HT1080 (cell line): ENCODE results near the gene PNMT. TPM values are rescaled to one million over a fixed set of nuclear protein-coding genes. Genes with fewer than 3 reads are reported as not detected.

ENCODE experiments used
- DNase-seq: peaks from one replicate; pipeline ENCODE4 v3.0.0-alpha.2; 2015; ENCODE audit warnings: low read depth
- polyA plus RNA-seq, 2 experiments: library from polyadenylated mRNA; depleted of rRNA; stranded (reverse); fragments of >200 nt; gene quantifications; 2 replicates each; pipeline ENCODE4 v1.2.3, GENCODE V29; 2015
- total RNA-seq: library from RNA; depleted of rRNA; stranded (reverse); fragments of >200 nt; shearing (Covaris generic); gene quantifications from 2 replicates; pipeline ENCODE4 v1.2.3, GENCODE V29; 2014; rRNA removed

The PNMT gene
- total RNA-seq: not detected in 2 replicates
- polyA plus RNA-seq (2015; cell fraction: cytosol; rRNA removed): not detected in 2 replicates
- polyA plus RNA-seq (2015; cell fraction: nucleus; rRNA removed): not detected in 2 replicates

- DNase-seq: no peak
Observed at GRCh38 chr17:39667945-39668924, at the start of gene PNMT. PNMT (plus strand) TSS chr17:39668453; CDS start chr17:39668476, 23 bp downstream.

- DNase-seq: no peak
Observed at GRCh38 chr17:39618956-39619785, 49.1 kb upstream of the PNMT start.

- no peak for DNase-seq
Observed at GRCh38 chr17:39619786-39620101, 48.5 kb upstream of the PNMT start.

GRCh38 chr17:39621523-39622379, 46.5 kb upstream of the PNMT start:
- peak; percentile 84 for DNase-seq

- peak; percentile 87 for DNase-seq
Observed at GRCh38 chr17:39622380-39623006, 45.8 kb upstream of the PNMT start.

GRCh38 chr17:39623356-39623950, 44.8 kb upstream of the PNMT start:
- DNase-seq: peak; percentile 66

GRCh38 chr17:39624313-39624712, 43.9 kb upstream of the PNMT start:
- no peak for DNase-seq

- DNase-seq: no peak
Observed at GRCh38 chr17:39625198-39625785, 43.0 kb upstream of the PNMT start.

GRCh38 chr17:39626171-39627046, 41.8 kb upstream of the PNMT start, which contains the start of gene PPP1R1B:
PPP1R1B (plus strand) TSS chr17:39626952; CDS start chr17:39627393, 441 bp downstream.
- DNase-seq: no peak

GRCh38 chr17:39627047-39627711, 41.1 kb upstream of the PNMT start:
- no peak for DNase-seq

GRCh38 chr17:39627712-39628516, 40.3 kb upstream of the PNMT start:
- no peak for DNase-seq

GRCh38 chr17:39628655-39629493, 39.4 kb upstream of the PNMT start:
- DNase-seq: no peak

- DNase-seq: no peak
Observed at GRCh38 chr17:39629494-39629880, 38.8 kb upstream of the PNMT start.

- DNase-seq: no peak
Observed at GRCh38 chr17:39629898-39630297, 38.4 kb upstream of the PNMT start.

- peak; percentile 28 for DNase-seq
Observed at GRCh38 chr17:39631403-39631802, 36.9 kb upstream of the PNMT start.
